Measurements from ENCODE around the gene ATP5F1B.

The ATP5F1B gene

DNA sequence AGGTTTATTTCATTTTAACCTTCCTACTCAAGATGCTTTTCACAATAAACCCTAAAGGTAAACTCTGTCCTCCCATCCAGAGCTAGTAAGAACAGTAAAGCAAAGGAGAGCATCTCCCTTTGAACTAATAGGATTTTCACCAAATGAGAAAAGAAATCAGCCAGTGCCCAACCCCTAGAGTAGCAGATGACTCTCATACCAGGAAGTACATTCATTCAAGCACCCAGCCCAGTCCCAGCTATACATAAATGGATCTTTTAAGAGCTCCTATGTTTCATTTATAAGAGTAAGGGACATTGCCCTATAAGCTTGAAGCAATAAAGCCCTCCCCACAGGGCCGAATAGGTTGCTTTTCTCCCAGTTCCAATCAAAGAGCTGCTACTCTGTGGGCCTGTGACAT is 23.2 kb downstream of the ATP5F1B start:
- no peak for DNase-seq (ENCODE audit: low read depth in 2 of 2, low spot score in 1 of 2)

DNA sequence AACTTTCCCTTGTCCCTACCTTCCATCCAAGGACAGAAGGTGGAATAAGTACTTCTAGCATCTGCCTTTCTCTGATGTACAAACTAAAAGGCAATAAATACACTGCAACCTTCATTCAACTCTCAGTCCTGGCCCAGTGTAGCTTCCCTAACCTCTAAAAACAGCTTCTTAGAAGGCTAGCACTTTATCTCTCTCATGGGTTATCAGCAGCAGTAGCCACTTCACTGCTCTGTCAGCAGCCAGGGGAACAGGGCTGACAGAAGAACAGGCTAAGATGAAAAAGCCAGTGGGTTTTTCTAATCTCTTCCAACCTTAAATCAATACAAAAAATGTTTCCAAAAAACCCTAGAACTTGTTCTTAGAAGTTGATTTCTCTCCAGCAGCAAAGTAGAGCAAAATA is 28.9 kb downstream of the ATP5F1B start:
- no peak for DNase-seq (ENCODE audit: low read depth in 2 of 2, low spot score in 1 of 2)

DNA sequence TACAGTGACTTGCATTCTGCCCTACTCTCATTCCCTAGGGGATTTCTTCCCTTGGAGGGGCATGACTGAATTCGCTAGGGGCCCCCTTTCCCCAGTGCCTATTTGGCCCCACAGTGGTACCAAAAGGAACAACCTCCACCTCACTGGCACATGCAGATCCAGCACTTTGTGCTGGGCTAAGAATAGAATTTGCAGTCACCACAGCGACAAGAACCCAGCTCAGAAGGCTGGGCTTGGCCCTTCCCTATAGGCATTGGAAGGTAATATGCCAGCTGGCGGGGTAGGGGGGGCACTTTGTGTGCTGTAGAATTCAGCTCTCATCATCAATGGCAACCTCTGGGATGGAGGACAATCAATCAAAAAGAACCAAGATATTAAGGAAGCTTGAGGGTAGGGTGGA is 29.5 kb downstream of the ATP5F1B start:
- DNase-seq (ENCODE audit: low read depth in 2 of 2, low spot score in 1 of 2) = no peak

DNA sequence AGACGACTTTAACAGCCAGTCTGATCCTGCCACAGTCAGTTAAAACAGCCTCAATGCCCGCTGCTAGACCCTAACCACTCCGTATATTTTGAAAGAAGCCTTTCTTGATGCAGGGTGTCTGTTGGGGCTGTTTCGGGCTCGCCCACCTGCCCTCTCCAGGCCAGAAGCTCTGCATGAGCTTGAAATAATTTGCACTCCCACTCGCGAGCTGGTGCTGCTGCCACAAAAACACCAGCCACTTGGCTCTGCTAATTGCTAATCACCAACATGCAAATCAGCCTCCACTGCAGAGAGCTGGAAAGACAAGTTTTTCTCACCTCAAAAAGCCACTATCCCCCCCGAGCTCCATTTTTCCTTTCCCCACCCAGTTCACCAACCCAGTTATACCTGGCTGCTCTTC is 31.2 kb downstream of the ATP5F1B start:
- DNase-seq (ENCODE audit: low read depth in 2 of 2, low spot score in 1 of 2) = no peak

DNA sequence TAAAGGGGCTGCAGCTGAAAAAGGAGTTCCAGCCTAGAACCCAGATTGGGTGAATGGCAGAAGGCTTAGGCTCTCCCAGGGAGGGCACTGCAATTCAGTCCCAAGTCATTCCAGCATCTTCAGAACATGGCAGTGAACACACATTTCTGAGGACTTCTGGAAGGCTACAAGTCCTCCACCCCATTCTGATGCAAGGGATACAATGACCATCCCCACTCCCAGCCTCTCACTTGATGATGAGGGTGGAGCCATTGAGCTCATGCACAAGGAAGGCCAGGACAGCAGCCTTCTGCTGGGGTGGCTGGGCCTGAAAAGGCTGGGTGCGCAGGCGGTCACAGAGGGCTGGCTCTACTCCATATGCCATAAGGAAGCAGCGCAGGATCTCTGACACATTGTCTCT is 41.4 kb downstream of the ATP5F1B start:
- DNase-seq (ENCODE audit: low read depth in 2 of 2, low spot score in 1 of 2) = no peak

DNA sequence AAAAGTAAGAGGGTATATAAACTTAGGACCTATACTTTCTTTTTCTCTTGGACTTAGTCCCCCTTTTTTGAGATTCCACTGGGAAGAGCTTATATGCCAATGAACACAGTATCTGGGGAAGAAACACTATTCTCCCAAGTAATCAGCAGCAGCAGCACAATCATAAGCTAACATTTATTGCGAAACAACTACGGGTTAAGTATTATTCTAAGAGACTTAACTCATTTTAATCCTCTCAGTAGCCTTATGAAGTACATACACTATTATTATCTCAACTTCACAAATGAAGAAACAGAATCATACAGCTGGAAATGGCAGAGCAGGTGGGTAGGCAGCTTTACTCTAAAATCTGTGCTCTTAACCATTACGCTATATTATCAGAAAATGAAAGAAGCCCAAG is 43.5 kb downstream of the ATP5F1B start:
- DNase-seq (ENCODE audit: low read depth in 2 of 2, low spot score in 1 of 2) = no peak

DNA sequence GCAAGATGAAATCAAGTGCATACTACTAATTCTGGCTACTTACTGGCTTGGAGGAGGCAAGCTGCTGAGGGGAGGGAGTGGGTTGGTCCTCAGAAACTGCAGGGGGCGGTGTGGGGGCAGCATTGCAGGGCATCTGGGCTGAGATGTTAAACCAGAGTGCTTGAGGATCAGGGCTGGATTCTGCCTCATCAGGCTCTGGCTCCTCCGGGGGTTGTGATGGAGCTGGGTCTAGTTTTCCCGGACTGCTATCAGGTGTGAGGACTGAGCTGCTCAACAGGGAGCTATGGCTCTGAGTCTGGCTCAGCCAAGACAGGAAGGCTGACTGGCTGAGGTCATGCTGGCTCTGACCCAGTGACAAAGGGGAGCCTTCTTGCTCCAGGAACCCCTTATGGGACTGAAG is 44.3 kb downstream of the ATP5F1B start:
- DNase-seq (ENCODE audit: low read depth in 2 of 2, low spot score in 1 of 2) = no peak

DNA sequence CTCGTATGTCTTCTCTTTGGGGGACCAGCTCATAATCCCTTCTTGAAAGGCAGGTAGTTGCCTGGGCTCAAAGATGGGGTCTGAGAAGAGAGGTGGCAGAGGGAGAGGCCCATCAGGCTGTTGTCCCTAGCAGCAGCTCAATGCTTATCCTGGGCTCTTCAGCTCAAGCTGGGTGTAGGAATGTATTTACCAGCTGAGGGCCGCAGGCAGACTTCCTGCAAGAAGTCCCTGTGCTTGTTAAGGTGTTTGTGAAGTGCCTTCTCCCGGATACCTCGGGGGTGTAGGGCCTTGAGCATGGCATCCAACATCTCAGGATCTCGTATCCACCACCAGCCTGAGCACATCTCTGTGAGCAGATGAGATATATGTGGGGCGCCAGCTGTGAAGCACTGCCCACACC is 45.0 kb downstream of the ATP5F1B start:
- DNase-seq (ENCODE audit: low read depth in 2 of 2, low spot score in 1 of 2) = no peak

DNA sequence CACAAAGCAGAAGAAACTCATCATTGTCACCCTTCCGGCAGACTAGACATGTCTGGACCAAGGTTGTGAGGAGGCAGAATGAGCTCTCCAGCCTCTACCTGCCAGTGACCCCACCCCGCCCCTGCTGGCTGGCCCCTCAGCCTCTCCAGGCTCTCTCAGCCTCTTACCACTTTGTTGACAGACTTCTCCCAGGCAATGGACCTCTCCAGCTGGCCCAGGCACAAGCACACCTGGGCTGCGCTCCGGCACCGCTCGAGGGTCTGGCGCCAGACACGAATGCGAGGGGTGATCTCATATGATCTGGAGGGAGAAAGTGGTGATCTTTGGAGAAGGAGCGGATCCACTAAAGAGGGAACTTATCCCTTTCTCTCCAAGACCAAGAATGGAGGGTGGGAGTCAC is 46.0 kb downstream of the ATP5F1B start:
- DNase-seq (ENCODE audit: low read depth in 2 of 2, low spot score in 1 of 2) = no peak

DNA sequence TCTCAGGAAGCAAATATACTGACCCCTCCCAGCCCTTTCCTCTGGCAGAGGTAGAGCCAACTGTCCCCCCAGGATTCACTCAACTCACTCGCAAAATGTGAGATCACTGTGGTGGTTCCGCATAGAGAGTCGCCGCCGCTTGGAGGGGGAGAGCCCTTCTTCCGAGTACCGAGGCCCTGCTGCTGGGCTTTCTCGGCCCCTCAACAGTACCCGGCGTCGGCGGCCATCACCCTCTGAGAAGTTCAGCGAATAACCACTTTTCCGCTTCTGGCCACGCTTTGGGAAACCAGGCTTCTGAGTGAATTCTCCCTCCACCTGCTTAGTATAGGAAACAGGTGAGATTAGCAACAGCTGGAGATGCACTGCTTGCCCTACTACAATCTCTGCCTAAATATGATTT is 46.7 kb downstream of the ATP5F1B start:
- no peak for DNase-seq (ENCODE audit: low read depth in 2 of 2, low spot score in 1 of 2)

DNA sequence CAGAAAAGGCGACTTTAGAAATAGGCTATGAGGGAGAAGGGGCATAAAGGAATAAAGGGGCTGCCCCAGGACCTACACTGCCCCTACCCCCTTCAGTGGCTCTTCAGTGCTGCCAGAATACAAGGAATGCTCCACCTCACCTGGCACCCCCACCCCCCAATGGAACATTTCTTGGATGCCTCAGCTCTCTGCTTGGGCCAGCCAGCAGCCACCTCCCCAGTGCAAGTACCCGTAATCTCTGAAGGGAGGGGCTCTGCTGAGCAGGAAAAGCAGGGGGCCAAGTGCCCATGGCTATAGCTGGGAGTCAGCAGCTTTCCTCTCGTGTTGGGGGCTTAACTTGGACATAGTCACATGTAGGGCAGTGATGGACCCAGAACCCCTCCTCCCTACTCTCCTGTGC is 49.0 kb downstream of the ATP5F1B start:
- no peak for DNase-seq (ENCODE audit: low read depth in 2 of 2, low spot score in 1 of 2)

DNA sequence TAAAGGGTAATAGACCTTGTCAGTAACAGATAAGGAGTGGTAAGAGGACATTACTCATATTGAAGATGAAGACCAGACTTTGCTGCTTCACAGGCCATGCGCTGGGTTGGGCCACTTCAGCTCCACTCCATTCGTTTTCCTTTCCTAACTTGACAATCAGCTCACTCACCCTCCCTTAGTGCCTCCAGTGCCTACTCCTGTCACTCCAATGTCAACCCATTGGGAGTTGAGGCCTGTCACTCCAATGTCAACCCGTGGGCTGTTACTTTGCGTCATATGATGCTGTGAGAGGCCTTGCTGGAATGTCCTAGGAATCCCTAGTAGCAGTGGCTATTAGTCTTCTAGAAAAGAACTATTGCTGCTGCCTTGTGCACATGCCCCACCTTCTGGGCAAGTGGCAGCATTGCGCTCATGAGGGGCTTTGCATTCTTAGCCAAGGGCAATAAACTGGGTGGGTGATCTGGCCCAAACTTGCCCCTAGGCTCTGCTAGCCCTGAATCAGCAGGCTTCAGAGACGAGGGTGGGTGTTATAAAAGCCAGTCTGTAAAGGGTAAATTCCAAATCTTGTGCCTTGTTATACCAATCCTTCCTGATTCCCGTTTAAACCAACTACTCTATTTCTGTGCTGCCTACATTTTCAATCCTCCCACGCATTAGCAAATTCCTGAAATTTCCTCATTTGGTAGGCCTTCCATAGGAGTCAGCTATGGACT is 51.7 kb downstream of the ATP5F1B start:
- DNase-seq (ENCODE audit: low read depth in 2 of 2, low spot score in 1 of 2) = peak; percentile 31 to 36

DNA sequence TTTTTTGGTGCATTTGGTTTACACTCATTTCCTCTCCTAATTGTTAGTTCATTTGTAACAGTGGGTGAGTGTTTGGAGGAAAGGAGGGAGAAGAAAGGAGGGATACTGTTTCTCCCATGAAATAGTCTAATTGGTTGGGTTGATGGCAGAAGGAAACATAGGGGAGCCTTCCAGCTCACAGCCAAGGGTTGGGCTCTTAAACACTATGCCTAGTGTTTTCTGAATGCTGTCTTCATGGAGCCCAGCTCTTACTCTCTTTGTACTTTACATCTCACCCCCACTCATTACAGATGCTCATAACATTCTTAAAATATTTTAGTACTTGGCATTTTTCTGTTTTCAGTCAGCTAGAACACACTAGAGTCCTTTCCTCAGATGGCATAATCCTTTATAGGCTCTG is 53.8 kb downstream of the ATP5F1B start:
- DNase-seq (ENCODE audit: low read depth in 2 of 2, low spot score in 1 of 2) = no peak

DNA sequence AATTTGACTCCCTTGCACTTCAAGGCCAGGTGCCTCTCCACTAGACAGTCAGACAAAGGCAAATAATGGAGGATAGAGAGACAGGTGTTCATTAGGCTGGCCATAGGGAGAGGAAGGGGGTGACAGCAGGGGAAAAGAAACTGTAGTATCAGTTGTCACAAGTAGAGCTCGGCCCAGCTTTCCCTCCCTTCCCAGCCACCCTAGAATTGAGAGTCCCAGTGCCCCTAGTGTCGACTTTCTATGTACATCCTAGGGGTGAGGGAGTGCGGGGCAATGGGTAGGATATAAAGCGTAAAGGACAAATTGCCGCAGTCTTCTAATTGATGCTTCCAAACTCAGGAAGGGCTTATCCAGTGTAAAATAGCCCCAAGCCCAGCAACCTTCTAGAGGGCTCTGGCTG is 54.7 kb downstream of the ATP5F1B start:
- no peak for DNase-seq (ENCODE audit: low read depth in 2 of 2, low spot score in 1 of 2)

DNA sequence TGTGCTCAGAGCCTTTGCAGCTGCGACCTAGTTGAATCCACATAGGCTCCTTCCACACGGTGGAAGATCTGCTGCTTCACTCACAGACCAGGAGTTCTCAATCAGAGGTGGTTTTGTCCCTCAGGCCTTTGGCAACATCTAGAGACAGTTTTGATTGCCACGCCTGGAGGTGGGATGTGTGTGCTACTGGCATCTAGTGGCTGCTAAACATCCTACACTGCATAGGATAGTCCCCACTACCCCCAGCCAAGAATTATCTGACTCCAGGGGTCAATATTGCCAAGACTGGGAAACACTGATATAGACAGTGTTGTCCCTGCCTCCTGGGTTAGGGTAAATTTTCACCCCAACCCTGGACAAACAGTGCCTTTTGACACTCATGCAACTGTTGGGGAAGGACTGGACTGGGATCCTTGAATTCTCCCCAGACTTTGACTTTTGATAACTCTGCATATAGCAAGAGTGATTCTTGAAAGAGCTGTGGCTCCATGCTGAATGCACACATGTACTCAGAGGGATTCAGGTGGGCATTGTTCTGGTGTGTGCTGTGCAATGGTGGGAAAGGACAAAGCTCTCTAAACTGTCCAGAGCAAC is 55.5 kb downstream of the ATP5F1B start:
- no peak for DNase-seq (ENCODE audit: low read depth in 2 of 2, low spot score in 1 of 2)

DNA sequence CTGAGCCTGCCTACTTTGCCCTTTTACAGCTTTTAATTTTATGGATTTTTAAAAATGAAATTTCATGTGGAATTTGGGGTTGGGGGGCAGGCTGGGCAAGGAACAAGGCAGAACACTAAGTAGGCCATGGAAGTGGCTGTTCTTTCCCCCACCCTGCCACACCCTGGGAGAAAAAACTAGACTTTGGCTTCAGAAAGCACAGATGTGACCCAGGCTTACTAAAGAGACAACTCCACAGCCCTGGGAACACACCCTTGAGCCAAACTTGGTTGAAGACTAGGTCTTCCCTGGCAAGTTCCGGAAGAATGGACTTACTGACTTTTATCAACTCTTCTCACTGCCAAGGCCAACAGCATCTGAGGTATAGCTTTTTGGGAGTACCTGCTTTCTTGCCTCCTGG is 56.0 kb downstream of the ATP5F1B start:
- DNase-seq (ENCODE audit: low read depth in 2 of 2, low spot score in 1 of 2) = no peak
